Cardiac fibroblast (primary cell): ENCODE data around the gene DGKB.

ENCODE experiments used
- DNase-seq, 2 donors: peaks; one replicate each; pipeline versions ENCODE4 v3.0.0 to v3.0.0-alpha.2; 2010; ENCODE audit warnings: low read depth in 2 of 2
- H3K4me3 ChIP-seq, 2 donors: replicated peaks in 1 of 2; 1 replicate in 1 of 2; 2 replicates in 1 of 2; pipeline ENCODE4 v1.5.1; 2011; ENCODE audit warnings: low read depth in 2 of 2, low read length in 2 of 2, mild to moderate bottlenecking in 2 of 2, moderate library complexity in 1 of 2
- TF ChIP-seq, protein P1 (sequence below): IDR thresholded peaks from one replicate; pipeline ENCODE4 v1.5.1; 2011; ENCODE audit warnings: low read depth, mild to moderate bottlenecking, low read length, inconsistent platforms

Gene DGKB

DNA sequence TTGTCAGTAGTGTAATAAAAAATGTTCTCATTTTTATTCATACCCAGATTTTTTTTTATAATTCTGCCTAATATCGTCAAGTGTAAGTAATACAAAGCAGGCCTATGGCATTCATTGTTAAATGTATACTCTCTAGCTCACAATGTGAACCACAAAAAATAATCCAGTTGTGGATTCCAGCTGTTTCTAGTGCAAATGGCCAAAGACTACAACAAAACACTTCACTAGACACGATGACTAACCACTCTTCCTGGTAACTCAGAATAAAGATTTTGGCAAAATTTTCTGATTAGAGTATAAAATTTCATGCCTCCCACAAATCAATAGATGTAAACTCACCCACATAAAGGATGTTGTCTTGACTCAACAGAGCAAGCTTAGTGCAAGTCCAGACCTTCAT lies 396.6 kb downstream of the DGKB start:
- no peak overlapping the region for H3K4me3 ChIP-seq
- TF ChIP-seq, protein P1, sequence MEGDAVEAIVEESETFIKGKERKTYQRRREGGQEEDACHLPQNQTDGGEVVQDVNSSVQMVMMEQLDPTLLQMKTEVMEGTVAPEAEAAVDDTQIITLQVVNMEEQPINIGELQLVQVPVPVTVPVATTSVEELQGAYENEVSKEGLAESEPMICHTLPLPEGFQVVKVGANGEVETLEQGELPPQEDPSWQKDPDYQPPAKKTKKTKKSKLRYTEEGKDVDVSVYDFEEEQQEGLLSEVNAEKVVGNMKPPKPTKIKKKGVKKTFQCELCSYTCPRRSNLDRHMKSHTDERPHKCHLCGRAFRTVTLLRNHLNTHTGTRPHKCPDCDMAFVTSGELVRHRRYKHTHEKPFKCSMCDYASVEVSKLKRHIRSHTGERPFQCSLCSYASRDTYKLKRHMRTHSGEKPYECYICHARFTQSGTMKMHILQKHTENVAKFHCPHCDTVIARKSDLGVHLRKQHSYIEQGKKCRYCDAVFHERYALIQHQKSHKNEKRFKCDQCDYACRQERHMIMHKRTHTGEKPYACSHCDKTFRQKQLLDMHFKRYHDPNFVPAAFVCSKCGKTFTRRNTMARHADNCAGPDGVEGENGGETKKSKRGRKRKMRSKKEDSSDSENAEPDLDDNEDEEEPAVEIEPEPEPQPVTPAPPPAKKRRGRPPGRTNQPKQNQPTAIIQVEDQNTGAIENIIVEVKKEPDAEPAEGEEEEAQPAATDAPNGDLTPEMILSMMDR = no peak
- DNase-seq = no peak

- DNase-seq = no peak
- TF ChIP-seq, protein P1 = no peak
- no peak overlapping the region for H3K4me3 ChIP-seq
These were observed 398.4 kb downstream of the DGKB start for GRCh38 chr7:14504134-14504533.

- DNase-seq = no peak
- no peak overlapping the region for H3K4me3 ChIP-seq
- TF ChIP-seq, protein P1 = no peak
These were observed 398.9 kb downstream of the DGKB start for GRCh38 chr7:14503623-14504022.

DNA sequence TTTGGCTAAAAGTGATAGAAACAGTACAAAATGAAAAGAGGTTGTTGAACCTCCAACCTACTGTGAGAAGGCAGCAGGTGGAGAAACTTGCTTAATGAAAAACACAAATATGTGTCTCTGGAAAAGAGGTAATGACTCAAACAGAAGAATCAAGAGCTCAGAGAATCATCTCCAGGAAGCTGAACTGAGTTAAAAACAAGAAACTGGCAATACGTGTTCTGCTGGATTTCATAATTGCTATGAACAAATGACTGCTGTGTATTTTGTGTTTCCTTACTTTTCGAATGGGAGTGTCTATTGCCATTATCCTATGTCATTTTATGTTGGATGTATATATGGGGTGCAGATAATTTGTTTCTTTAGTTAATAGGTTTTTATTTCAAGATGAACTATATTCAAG lies 401.1 kb downstream of the DGKB start:
- TF ChIP-seq, protein P1 = no peak
- DNase-seq = no peak
- H3K4me3 ChIP-seq = no peak overlapping the region

DNA sequence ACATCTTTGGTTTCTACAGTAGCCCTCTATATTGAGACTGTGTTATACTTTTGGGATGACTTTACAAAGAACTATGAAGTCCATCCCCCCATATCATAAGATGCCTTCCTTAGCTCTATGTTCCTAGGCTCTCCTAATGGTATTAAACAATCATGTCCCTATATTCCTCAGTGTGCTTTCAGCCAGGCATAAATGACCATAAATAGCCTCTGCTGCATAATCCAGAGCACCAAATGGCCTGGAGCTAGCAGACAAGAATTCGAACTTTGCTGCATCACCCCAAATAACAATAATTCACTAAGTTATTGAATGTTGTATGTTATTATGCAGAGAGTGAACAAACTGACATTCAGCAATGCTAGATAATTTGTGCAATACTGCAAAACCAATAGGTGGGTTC lies 405.2 kb downstream of the DGKB start:
- H3K4me3 ChIP-seq = no peak overlapping the region
- no peak for DNase-seq
- TF ChIP-seq, protein P1 = no peak

GRCh38 chr7:14495633-14496032 lies 406.9 kb downstream of the DGKB start:
- no peak for DNase-seq
- TF ChIP-seq, protein P1 = no peak

GRCh38 chr7:14487701-14488395 lies 414.7 kb downstream of the DGKB start:
- no peak overlapping the region for H3K4me3 ChIP-seq
- TF ChIP-seq, protein P1 = no peak
- no peak for DNase-seq

More at GRCh38 chr7:14495633-14496032, 406.9 kb downstream of the DGKB start:
- no peak overlapping the region for H3K4me3 ChIP-seq
